Stimulated activated CD8-positive, alpha-beta memory T cell treated with anti-CD3 and anti-CD28 coated beads, Interleukin-12 subunit alpha, Interleukin-12 subunit beta, amount 100 ng/mL, for 24 hours (primary cell): ENCODE measurements around the gene PRPF31.
A peak's percentile ranks its signal among the peaks of the same experiment; 100 is the strongest.

ENCODE experiments used
- DNase-seq: peaks from one replicate; pipeline ENCODE4 v3.0.0-alpha.2; 2020; ENCODE audit errors: extremely low read depth

PRPF31 gene

GRCh38 chr19:54142166-54142780 lies 26.7 kb downstream of the PRPF31 start:
- no peak for DNase-seq

- DNase-seq: no peak
Observed at GRCh38 chr19:54145541-54146158, 30.1 kb downstream of the PRPF31 start.

GRCh38 chr19:54147676-54148075 lies 32.1 kb downstream of the PRPF31 start:
- no peak for DNase-seq

- no peak for DNase-seq
Observed at GRCh38 chr19:54148158-54148557, 32.6 kb downstream of the PRPF31 start.

GRCh38 chr19:54149021-54149812 lies 33.7 kb downstream of the PRPF31 start:
- DNase-seq: no peak

GRCh38 chr19:54151362-54152035 lies 35.9 kb downstream of the PRPF31 start:
- DNase-seq: no peak

GRCh38 chr19:54152267-54152666 lies 36.7 kb downstream of the PRPF31 start:
- DNase-seq: no peak

- no peak for DNase-seq
Observed at GRCh38 chr19:54152878-54153524, 37.4 kb downstream of the PRPF31 start.

GRCh38 chr19:54153731-54154326 lies 38.3 kb downstream of the PRPF31 start:
- no peak for DNase-seq

GRCh38 chr19:54154603-54155345 lies 39.2 kb downstream of the PRPF31 start:
- DNase-seq: no peak

GRCh38 chr19:54155694-54156093 lies 40.1 kb downstream of the PRPF31 start:
- no peak for DNase-seq

- DNase-seq: no peak
Observed at GRCh38 chr19:54156490-54156889, 40.9 kb downstream of the PRPF31 start.

GRCh38 chr19:54156953-54157352 lies 41.4 kb downstream of the PRPF31 start:
- no peak for DNase-seq

- no peak for DNase-seq
Observed at GRCh38 chr19:54158812-54159351, 43.3 kb downstream of the PRPF31 start.

GRCh38 chr19:54159352-54160181 lies 44.0 kb downstream of the PRPF31 start, which contains the start of gene LENG1:
TSS of gene LENG1 (minus strand) at chr19:54159721. CDS start at chr19:54159695, 26 bp downstream.
- DNase-seq: peak; percentile 97

- no peak for DNase-seq
Observed at GRCh38 chr19:54160182-54160811, 44.7 kb downstream of the PRPF31 start.

- no peak for DNase-seq
Observed at GRCh38 chr19:54160854-54161253, 45.3 kb downstream of the PRPF31 start.

- DNase-seq: peak; percentile 56
Observed at GRCh38 chr19:54162241-54162805, 46.8 kb downstream of the PRPF31 start.

- no peak for DNase-seq
Observed at GRCh38 chr19:54162884-54163283, 47.3 kb downstream of the PRPF31 start.
